GM12872 (cell line): ENCODE results near the gene CECR2.

Experiments used
- CTCF ChIP-seq: IDR thresholded peaks from 3 replicates; pipeline ENCODE4 v1.5.1; 2011; ENCODE audit warnings: low read depth, mild to moderate bottlenecking, low read length, moderate library complexity; ENCODE audit not compliant: insufficient read depth

CECR2 gene

GRCh38 chr22:17387356-17387755 lies 18.1 kb downstream of the CECR2 start:
- no peak for TF ChIP-seq CTCF

DNA sequence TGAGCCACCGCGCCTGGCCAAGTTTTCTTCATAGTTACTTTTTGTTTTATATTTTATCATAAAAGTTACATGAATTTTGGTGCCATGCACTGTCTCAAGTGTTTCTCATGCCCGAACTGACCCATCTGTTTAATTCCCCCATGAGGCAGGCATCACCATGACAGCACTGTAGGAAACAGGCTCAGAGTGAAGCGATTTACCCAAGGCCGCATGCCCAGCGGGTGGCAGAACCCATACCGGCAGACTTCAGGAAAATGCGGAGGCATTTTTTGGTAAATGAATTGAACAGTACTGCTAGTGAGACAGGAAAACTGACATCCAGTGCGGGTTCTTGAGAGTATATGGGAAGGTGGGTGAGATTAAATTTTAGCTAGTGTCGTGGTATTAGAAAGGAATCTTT lies 19.0 kb downstream of the CECR2 start:
- no peak for TF ChIP-seq CTCF

DNA sequence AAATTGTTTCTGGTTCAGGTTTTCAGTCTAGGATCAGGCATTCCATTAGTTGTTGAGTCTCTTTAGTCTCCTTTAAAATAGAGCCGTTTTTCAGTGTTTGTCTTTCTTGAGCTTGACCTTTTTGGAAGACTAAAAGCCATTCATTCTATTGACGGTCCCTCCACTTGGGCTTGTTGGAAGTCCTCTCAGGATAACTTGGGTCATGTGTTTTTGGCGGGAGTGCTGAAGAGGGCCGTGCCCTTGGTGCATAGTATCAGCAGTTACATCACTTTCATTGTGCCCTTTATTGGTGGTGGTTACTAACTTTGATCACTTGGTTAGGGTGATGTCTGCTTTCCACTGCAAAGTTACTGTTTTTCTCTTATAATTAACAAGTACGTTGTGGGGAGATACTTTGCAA lies 20.8 kb downstream of the CECR2 start:
- TF ChIP-seq CTCF = no peak

DNA sequence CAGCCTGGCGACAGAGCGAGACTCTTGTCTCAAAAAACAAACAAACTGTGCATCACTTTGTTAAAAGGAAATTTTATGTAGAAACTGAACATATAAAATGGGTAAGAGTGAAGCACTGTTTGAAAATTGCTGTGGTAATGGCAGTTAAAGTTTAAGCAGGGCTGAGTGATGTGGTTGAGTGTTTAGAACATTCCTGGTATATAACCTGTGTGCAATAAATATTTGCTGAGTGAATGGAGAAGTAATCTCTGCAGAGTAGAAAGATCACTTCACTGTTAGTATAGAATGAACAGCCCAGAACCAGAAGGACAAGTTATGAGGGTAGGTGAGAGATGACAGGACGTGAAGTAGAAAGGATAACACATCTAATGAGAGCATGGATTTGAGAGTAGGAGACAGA lies 27.3 kb downstream of the CECR2 start:
- no peak for TF ChIP-seq CTCF

DNA sequence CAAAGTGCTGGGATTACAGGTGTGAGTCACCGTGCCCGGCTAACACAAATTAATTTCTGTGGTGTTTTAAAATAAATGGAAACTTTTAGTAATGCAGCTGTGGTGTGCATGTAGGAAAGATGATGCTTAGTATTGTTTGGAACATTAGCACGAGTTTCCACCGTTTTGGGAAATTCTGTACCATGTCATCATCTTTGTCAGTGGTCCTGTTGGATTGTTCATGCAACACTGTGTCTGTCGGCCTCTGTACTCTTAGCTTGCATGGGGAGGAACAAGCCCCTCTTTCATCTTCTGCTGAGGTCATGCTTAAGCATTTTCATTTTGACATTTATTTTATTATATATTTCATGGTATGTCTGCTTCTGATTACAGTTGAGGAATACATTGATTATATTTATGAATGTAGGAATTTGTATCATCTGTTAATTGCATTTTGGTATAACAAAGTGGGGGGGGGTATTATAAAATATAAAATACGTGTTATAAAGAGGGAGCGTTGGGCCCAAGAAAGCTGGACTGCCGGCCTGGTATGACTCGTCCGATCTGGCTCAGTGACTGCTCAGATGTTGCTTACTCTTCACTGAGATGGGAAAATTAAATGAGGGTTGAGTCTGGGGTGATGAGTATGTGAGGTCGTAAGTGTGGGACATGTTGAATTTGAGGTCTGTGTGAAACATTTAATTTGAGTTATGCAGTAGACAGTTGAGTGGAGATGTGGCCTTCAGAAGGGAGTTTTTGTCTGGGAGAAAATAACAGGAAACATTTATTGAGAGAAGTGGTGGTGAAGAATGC lies 28.7 kb downstream of the CECR2 start:
- no peak for TF ChIP-seq CTCF

GRCh38 chr22:17400305-17400704 lies 31.0 kb downstream of the CECR2 start:
- no peak for TF ChIP-seq CTCF

- TF ChIP-seq CTCF = no peak
Measured at GRCh38 chr22:17401728-17402127, 32.5 kb downstream of the CECR2 start.
